Tibial nerve (tissue), 4 donors: Measurements from ENCODE around the gene RNF114.

ENCODE experiments used
- EP300 ChIP-seq, 2 donors: sonication (generic); formaldehyde crosslinking; IDR thresholded peaks; one replicate each; pipeline ENCODE4 v1.6.1; 2017; ENCODE audit warnings: antibody characterized with exemption in 2 of 2, mild to moderate bottlenecking in 1 of 2
- POLR2A ChIP-seq, 2 donors: fragments of 450-650 bp; IDR thresholded peaks; one replicate each; pipeline ENCODE4 v1.6.1; 2017; ENCODE audit warnings: antibody characterized with exemption in 2 of 2, mild to moderate bottlenecking in 2 of 2, moderate library complexity in 2 of 2
- TF ChIP-seq, protein P1 (sequence below), 5 experiments: fragments of 200-600 bp in 3 of 5; fragments of 450-650 bp in 2 of 5; sonication (generic) in 3 of 5; IDR thresholded peaks; one replicate each; pipeline ENCODE4 v1.5.1; 2016 to 2019; ENCODE audit warnings: antibody characterized with exemption in 5 of 5, mild to moderate bottlenecking in 3 of 5, moderate library complexity in 2 of 5

DNA sequence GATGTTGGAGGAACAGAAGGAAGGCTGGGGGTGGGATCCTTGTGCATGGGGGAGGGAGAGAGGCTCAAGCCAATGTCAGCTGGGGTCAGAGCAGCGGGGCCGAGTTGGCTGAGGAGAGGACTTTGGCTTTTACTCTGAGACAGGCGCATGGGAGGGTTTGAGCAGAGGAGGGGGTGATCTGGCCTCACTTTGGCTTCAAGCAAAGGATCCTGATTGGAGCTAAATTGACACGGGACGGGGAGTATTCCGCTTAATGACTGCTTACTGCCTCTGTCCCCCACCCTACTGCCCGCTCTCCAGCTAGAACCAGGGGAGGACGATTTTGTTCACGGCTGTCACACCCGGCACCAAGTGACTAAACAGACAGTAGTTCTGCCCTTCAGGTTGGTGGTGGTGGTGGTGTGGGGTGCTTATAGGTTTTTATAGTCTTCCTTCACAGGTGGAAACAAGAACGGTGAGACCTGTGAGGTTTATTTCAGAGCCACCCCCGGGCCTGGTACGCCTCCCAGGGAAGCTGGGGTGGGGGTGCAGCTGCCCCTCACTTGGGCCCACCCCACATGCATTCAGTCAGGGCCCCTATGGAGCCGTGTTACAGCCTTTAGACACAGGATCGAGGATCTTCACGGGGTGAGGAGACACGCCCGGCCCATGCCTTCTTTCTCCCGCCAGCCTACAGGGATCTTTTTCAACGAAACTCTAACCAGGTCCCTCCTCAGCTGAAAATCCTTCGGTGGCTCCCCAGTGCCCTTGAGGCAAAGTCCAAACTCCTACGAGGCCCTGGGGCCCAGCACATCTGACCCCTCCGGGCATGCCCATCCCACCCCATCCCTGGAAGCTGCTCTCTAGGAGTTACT is 45.2 kb downstream of the RNF114 start:
- no peak for TF ChIP-seq POLR2A (IDR thresholded peaks at IDR 0.05)
- TF ChIP-seq, protein P1, sequence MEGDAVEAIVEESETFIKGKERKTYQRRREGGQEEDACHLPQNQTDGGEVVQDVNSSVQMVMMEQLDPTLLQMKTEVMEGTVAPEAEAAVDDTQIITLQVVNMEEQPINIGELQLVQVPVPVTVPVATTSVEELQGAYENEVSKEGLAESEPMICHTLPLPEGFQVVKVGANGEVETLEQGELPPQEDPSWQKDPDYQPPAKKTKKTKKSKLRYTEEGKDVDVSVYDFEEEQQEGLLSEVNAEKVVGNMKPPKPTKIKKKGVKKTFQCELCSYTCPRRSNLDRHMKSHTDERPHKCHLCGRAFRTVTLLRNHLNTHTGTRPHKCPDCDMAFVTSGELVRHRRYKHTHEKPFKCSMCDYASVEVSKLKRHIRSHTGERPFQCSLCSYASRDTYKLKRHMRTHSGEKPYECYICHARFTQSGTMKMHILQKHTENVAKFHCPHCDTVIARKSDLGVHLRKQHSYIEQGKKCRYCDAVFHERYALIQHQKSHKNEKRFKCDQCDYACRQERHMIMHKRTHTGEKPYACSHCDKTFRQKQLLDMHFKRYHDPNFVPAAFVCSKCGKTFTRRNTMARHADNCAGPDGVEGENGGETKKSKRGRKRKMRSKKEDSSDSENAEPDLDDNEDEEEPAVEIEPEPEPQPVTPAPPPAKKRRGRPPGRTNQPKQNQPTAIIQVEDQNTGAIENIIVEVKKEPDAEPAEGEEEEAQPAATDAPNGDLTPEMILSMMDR (IDR thresholded peaks at IDR 0.05): no peak
- no peak for TF ChIP-seq EP300 (IDR thresholded peaks at IDR 0.05)
